Activated CD4-positive, alpha-beta T cell treated with anti-CD3 and anti-CD28 coated beads, Interleukin-2, Interleukin-4, amounts not matched to agents 100 ng/mL and 50 ng/mL, durations not matched to agents 16 hours and 8 hours (primary cell): Measurements from ENCODE around the gene CCR2.
"Not testable (repeated sequence)": the region's sequence is repeated elsewhere in the genome, so short reads cannot be mapped to it uniquely, and the experiment has no call there.

Experiments
- DNase-seq: peaks from one replicate; pipeline ENCODE4 v3.0.0-alpha.2; 2020; ENCODE audit warnings: low spot score

Gene CCR2

GRCh38 chr3:46378426-46378942, 24.6 kb downstream of the CCR2 start:
- peak; percentile 70 for DNase-seq

DNA sequence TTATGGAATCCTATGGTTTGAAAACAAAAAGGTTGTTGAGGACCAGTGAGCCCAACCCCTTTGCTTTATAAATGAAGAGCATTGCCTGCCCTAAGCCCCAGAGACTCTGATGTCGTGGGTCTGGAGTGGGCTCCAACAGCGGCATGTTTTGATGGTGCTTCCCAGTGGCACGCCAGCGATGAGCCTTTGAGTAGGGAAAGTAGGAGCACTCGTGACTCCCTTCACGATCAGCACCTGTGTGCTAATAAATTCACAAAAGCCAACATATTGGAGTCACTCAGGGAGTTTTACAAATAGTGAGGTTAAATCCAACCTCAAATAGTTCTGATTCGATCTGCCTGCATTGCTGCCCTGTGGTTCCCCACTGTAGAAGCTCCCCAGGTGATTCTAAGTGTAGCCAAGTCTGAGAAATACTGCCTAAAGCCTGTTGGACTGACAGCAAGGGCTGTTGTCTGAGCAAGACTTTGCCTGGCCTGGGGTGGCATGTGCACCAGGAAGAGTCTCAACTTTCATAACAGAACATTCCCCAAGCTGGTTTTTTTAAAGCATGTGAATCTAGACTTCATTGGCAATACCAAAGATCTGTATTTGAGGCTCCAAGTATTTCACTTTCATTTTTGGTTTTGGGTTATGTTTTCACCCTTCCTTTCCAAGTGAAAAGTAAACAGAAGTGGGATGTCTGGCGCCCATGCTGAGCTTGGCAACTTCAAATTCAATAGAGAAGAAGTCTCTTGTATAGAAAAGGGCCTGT, 26.7 kb downstream of the CCR2 start:
- DNase-seq, result no peak

- DNase-seq, result no peak
Measured at GRCh38 chr3:46381625-46382024, 27.7 kb downstream of the CCR2 start.

- no peak for DNase-seq
Measured at GRCh38 chr3:46383211-46383950, 29.5 kb downstream of the CCR2 start.

- DNase-seq, result no peak
Measured at GRCh38 chr3:46383951-46384330, 30.0 kb downstream of the CCR2 start.

GRCh38 chr3:46386205-46386604, 32.3 kb downstream of the CCR2 start:
- DNase-seq, result no peak

DNA sequence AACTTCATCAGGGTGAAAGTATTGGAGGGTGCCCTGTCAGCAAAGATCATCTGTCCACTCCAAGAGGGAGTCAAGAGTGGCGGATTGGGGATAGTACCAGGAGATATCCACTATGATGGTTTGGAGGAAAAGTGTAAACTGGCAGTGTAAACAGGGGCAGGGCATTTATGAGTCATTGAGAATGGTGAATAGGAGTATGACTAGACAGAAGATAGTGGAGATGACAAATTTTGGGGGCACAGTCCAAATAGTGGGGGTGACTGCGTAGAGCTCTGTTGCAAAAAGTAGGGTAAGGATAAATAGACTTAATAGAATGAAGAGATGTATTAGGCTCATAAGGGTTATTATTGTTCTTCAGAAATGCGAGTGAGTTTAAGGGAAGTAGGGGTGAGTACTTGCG, 34.9 kb downstream of the CCR2 start:
- not testable (repeated sequence) for DNase-seq

DNA sequence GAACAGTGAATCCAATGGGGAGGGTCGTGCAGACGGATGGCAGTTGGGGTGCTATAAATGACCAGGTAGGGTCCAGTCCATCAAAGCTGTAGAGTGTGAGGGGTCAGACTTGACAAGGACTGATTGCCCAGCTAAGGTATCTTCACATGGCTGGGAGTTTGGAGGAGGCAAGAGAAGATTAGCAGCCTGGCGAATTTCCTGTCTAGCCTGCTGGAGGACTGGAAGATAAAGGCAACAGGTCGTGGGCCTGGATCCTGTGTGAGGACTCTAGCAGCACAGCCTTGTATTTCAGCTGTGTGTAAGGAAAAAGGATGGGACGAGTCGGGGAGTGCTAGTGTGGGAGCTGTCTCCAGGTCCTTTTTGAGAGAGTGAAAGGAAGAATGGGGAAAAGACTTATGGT, 35.4 kb downstream of the CCR2 start:
- no peak for DNase-seq

DNA sequence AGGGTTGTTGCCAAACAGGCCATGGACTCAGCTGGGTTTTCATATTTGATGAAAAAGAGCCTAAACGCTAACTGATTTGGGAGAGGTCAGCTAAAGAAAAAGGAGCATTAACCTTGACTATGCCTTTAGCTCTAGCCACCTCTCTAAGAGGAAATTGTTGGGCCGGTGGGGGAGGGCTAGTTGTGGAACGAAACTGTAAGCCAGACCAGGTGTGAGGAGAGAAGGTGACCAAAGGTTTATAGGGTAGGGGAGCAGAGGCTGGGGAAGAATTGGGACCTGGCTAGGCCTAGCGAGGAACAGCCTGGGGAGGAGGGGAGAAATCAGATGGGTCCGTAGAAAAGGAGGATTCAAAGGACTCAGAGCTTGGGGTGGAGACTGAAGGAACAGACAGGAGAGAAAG, 37.6 kb downstream of the CCR2 start:
- DNase-seq, result not testable (repeated sequence)

DNA sequence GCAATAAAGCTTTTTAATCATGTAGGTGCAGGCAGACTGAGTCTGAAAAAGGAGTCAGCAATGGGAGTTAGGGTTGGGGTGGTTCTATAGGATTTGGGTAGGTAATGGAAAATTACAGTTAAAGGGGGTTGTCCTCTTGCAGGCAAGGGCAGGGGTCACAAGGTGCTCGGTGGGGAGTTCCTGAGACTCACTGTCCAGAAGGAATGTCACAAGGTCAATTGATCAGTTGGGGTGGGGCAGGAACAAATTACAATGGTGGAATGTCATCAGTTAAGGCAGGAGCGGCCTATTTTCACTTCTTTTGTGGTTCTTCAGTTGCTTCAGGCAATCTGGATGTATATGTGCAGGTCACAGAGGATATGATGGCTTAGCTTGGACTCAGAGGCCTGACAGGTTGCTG, 39.1 kb downstream of the CCR2 start:
- DNase-seq, result no peak

GRCh38 chr3:46393554-46394434, 39.9 kb downstream of the CCR2 start:
- DNase-seq, result no peak

GRCh38 chr3:46395210-46395661, 41.3 kb downstream of the CCR2 start:
- DNase-seq, result no peak

GRCh38 chr3:46395766-46396530, 42.0 kb downstream of the CCR2 start:
- DNase-seq, result no peak

- DNase-seq, result no peak
Measured at GRCh38 chr3:46397111-46397510, 43.2 kb downstream of the CCR2 start.

DNA sequence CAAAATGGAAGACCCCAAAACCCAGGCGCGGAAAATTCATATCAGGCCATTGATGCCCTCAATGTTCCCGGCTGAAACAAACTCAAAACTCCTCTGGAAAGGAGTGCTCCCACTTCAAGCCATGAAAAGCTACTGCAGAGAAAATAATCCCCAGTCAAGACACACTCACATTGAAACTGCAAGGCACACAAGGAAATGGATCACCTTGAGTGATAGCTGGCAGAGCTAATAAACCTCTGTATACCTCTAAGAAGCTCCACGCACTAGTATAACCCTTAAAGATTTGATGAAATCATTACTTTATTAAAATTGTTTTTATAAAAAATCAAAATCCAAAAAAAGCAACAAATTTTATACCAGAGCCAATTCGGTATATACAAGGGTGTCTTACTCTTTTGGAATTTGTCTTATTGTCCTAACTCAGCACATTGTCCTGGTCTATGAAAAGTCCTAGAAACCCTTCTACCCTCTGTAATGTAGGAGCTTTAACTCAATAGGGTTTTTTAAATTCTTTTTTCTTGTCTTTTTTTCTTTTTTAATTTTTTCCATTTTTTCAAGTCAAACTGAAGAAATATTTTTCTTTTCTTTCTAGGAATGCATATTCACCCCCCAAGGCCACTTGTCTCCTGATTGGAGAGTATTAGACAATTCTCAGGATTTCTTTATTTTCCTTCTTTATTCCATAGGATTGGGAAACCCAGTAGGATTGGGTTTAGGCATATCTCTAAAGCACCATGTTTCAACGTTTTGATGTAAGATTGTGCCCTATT, 44.5 kb downstream of the CCR2 start:
- no peak for DNase-seq

DNA sequence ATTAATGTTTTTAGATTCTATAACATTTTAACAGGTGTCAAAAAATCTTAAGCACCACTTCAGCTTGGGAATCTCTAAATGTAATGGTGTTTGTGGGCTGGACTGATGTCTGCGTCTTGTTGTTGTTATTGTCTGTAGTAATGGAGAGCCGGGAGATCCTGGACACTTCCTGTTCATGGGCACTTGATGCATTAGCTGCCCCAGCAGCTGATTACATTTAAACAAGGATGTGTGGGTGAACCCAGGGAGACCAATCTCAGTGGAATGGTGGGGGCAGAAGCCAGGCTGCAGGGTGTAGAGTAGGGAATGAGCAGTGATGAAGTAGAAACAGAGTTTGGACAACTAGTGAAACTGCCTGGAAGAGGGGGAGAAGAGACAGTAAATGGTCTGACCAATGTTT, 45.2 kb downstream of the CCR2 start:
- no peak for DNase-seq

- DNase-seq, result no peak
Measured at GRCh38 chr3:46399557-46399956, 45.6 kb downstream of the CCR2 start.

DNA sequence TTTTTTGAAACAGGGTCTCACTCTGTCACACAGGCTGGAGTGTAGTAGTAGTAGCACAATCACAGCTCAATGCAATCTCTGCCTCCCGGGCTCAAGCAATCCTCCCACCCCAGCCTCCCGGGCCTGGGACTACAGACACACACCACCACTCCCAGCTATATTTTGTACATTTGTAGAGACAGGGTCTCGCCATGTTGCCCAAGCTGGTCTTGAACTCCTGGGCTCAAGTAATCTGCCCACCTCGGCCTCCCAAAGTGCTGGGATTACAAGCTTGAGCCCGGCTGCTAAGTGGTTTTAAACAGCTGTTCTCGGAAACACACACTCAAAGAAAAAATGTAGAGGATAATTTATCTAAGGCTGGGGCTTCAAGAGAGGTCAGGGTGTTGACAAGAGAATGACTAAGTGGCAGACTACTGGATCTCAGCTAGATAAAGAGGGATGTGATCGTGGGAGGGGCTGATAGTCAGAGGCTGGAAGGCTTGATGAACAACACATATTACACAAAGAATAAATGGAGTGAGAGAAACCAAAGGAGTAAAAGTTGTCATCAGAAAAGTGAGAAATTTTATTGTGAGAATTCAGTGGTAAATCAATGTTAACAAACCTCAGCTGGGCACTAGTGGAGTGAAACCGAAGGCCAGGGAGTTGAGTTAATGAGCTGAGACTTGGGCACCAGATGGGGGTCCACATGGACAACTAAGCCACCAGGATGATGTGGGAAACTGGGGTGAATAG, 46.3 kb downstream of the CCR2 start:
- no peak for DNase-seq

- DNase-seq, result no peak
Measured at GRCh38 chr3:46400846-46401245, 46.9 kb downstream of the CCR2 start.

DNA sequence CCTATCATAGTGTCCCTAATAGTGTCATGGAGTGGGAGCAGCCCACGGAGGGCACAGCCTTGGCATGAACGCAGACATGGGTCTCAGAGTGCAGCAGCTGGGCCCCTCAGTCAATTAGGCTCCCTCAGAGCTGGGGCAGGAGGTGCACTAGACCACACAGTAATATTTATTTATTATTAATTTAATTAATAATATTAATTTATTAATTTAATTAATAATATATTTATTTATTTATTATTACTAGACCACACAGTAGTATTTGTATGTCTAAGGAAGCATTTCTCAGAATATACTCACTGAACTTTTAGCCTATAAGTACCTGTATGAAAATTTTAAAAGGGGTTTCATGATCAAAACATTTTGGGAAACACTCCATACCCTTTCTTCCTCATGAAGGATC, 47.7 kb downstream of the CCR2 start:
- DNase-seq, result no peak
